GM19395 (cell line): ENCODE results near the gene MFN1.

Source experiments
- ATAC-seq: cut with Tn5 transposase; IDR thresholded peaks from one replicate; pipeline ENCODE4 v1.9.1; 2021; ENCODE audit warnings: mild to moderate bottlenecking, moderate library complexity; ENCODE audit not compliant: unreplicated experiment

Gene MFN1

DNA sequence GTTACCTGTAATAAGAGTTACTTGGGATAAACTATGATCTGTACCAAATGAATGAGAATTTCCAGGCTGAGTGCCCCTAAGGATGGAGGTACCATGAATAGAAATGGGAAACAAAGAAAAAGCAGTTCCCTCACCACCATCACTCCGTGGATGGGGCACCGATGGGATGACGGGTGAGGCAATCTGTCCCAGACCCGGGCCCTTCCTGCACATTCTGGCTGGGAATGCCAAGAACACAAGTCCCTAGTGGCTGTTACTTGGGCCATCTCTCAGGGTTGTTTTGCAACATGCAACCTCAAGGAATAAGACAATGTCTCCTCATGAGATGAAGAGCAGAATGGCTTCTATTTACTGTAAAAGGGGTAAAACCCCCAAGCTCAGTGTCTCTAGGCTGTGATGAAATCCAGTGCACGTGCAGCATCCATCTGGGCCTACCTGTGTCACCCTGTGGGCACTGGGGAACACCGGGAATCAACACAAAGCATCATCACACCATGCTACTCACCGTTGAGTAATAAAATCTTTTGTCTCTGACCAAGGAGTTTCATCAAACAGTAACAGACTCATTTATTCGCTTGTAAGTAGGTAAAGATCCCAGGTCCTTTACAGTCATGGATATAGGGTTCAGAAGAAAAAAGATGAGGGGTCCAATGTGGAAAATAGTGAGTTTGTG, 81.5 kb downstream of the MFN1 start:
- ATAC-seq, result no peak

DNA sequence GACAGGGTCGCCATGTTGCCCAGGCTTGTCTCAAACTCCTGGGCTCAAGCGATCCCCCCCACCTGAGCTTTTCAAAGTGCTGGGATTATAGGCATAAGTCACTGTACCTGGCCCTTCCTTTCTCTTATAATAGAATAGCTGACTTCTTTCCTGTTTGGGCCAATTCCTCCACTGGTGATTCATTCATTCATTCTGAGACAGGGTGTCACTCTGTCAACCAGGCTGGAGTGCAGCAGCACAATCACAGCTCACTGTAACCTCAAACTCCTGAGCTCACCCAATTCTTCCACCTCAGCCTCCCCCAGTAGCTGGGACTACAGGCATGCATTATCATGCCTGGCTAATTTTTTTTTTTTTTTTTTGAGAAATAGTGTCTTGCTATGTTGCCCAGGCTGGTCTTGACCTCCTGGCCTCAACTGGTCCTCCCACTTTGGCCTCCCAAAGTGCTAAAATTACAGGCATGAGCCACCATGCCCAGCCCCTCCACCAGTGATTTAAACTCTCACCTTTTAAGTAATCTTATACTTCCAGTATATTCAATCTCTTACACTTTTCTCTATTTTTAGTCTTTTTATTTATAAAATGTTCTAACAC, 82.9 kb downstream of the MFN1 start:
- no peak for ATAC-seq

DNA sequence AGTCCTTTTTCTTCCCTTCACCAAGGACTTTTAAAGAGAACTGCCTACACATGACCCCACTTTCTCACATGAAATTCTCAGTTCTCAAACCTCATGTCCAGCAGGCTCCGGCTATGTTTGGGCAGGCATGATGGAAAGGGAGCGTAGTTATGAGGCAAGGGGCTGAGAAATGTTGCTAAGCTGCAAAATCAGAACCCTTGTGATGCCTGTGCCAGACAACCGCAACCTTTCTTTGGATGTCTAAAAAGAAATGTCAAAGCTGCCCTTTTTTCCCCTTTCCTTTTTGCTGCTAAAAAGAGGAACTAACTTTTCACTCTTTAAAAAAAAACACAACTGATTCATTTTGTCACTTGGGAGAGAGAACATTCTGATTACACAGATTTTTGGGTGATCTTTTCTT, 84.5 kb downstream of the MFN1 start:
- ATAC-seq, result peak; percentile 68

DNA sequence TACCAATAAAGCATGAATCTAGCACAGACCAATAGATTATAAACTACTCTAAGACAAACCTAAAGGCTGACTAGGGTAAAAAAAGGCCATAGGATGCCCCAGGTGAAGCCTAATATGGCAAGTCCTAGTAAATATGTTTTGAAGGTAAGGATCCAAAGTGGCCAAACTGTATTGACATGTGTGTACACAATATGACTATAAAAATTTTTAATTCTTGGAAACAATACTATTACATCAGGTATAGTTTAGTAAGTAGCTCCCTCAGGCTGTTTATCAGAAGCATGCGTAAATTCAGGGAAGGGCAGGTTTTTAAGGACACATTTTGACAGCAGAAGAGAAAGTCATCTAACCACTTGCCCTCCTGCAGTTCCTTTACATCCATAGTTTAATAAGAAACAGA, 84.9 kb downstream of the MFN1 start:
- ATAC-seq, result no peak

DNA sequence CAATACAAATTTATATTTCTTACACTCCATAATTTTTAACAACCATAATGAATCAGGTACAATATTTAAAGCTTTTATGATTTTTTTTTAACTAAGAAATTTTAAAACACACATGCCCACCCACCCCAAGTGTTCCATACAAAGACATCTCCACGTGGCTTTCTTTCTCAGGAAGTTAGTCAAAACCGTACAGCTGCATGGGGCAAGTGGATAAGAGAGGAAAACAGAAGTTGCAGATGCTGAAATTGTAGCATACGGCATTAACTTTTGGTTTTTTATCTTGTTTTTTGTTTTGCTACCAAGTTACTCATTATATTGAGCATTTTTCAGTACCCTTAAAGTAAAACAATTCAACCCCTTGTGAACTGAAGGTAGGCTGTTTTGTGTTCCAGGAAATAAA, 89.0 kb downstream of the MFN1 start:
- ATAC-seq, result no peak

DNA sequence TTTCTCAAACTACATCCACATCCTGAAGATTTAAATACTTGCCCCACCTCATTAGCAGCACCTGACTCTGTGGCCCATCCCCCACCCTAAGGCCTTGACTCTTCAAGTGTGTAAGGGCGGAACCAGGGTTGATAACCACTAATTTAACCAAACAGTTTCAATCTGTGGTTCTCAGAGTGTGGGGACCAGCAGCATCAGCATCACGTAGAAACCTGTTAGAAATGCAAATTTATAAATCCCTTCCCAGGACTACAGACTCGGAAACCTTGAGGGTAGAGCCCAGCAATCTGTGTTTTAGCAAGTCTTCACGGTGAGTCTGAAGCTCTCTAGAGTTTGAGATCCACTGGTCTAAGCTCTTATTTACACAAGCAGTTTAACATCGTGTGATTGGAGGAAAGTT, 91.3 kb downstream of the MFN1 start:
- peak; percentile 96 for ATAC-seq
